ENCODE results near the gene ATRN.

The ATRN gene

GRCh38 chr20:3674995-3675900 lies 204.4 kb downstream of the ATRN start:
- DNase-seq (ENCODE audit: low read depth), result no peak

GRCh38 chr20:3677733-3678132 lies 206.9 kb downstream of the ATRN start:
- no peak for DNase-seq (ENCODE audit: low read depth)

DNA sequence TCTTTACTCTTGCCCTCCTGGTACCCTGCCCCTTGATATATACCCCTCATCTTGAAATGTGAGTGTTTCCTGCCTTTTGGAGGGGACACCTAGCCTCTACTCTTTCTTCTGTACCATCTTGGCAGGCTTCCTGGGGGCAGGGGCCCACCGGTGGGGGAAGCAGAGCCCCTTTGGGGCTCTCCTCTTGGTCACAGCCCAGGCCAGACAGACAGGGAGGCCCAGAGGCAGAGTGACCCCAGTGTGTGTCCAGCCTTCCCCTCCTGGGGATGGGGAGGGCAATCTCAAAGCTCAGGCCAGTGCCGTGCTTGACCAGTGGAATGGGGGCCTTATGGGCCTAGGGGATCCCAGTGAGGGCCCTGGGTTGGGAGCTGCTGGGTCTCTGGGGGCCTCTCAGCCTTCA lies 207.4 kb downstream of the ATRN start:
- DNase-seq (ENCODE audit: low read depth), result no peak

- DNase-seq (ENCODE audit: low read depth), result no peak
Observed at GRCh38 chr20:3678856-3679720, 208.3 kb downstream of the ATRN start.

DNA sequence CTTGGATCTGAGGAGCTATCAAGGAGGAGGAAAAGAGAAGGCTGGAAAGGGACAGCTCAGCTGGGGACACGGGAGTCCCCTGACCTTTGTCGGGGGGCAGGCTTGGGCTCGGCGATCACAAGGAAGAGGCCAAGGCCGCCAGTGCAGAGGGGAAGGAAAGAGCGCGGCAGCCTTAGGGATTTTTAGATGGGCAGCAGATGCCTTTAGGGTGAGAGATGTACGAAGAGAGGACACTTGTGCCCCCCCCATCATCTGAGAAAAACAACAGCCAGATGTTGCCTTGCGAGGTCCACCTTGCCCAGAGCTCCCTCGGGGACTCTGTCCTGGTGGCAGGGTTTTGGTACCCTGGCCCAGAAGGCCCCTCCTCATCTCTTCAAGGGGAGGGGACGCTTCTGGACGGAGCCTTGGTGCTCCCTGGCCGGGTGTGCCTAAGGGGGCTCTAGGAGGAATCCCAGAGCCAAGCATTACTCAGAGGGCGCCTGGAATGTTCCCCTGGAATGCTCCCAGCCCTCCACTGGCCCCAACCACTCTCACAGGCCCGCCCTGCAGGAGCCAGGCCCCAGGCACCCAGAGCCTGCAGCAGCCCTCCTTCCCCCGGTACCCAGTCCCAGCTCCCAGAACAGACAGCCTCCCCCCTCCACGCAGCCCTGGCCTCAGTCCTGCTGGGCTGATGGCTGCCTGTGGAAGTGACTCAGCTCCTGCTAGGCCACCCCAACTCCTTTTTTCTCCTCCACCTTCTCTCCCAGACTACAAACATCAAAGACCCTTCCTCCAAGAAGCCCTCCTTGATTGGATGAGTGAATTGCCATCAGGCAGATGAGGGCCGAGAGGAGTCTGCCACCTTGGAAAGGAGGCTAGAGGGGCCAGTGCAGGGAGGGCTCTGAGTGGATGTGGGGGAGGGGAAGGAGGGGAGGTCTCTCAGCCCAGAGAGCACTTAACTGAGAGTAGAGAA lies 209.2 kb downstream of the ATRN start:
- DNase-seq (ENCODE audit: low read depth), result no peak

GRCh38 chr20:3680701-3681351 lies 210.0 kb downstream of the ATRN start:
- no peak for DNase-seq (ENCODE audit: low read depth)

DNA sequence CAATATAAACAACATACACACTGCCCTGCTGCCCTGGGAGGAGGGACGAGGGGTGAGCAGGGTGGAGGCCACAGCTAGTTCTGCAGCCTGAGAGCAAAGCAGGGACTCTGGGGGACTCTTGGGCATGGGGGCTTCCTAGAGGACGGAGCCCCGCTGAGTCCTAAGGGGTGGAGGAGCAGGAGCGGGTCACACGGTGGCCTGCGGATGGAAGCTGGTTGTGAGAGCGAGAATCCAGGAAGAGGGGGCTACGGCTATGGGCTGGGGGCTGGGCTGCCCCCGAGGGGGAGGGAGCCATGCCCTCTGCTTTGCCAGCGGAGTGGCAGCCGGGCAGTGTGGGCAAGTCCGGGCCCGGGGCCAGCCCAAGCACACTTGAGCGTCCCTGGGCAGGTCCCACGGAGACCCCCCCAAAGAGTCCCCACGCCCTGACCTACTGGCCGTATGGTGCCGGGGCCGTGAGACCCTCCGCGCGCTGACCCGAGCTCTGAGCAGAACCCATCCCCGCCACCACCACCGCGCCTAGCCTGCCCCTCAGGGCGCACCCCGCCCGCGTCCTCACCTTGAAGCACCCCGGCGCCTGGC lies 210.6 kb downstream of the ATRN start:
- no peak for DNase-seq (ENCODE audit: low read depth)

- no peak for DNase-seq (ENCODE audit: low read depth)
Observed at GRCh38 chr20:3681931-3682781, 211.3 kb downstream of the ATRN start, which contains the start of gene ADAM33. TSS of gene ADAM33 (minus strand) at chr20:3682010. CDS start at chr20:3682004, 6 bp downstream.

GRCh38 chr20:3685341-3685740 lies 214.5 kb downstream of the ATRN start:
- DNase-seq (ENCODE audit: low read depth), result no peak

GRCh38 chr20:3686421-3686820 lies 215.6 kb downstream of the ATRN start:
- DNase-seq (ENCODE audit: low read depth), result no peak

- DNase-seq (ENCODE audit: low read depth), result no peak
Observed at GRCh38 chr20:3686867-3687321, 216.1 kb downstream of the ATRN start.

DNA sequence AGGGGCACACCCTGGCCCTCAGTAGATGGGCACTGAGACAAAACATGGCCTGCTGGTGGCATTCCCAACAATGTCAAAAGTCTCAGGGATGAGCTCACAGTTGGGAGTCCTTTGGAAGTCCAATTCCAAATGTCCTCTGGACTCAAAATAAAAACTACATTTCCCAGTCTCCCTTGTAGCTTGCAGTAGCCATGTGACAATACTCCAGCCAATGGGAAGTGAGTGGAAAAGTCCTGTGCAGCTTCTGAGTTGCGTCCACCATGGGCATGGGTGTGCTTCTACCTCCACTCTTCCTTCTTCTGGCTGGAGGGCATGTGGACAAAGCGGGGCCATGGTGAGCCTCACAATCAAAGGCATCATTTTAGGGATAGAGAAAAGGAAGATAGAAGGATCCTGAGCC lies 216.8 kb downstream of the ATRN start:
- no peak for DNase-seq (ENCODE audit: low read depth)

- no peak for DNase-seq (ENCODE audit: low read depth)
Observed at GRCh38 chr20:3689978-3690377, 219.2 kb downstream of the ATRN start.

DNA sequence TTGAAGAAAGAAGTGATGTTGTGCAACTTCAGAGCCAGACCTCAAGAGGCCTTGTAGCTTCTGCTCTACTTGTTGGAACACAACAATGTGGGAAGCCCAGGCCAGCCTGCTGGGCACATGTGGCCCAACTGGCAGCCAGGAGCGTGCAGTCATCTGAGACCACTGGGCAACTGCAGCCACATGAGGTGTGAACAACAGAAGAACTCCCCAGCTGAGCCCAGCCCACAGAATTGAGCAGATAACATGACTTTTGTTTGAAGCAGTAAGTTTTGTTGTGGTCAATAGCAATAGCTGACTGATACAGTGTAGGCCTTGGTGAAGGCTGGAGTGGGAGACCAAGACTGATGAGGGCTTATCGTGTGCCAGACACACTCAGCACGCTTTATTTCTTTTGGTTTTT lies 219.6 kb downstream of the ATRN start:
- no peak for DNase-seq (ENCODE audit: low read depth)

GRCh38 chr20:3691306-3691705 lies 220.5 kb downstream of the ATRN start:
- no peak for DNase-seq (ENCODE audit: low read depth)

- DNase-seq (ENCODE audit: low read depth), result no peak
Observed at GRCh38 chr20:3691897-3692296, 221.1 kb downstream of the ATRN start.

- DNase-seq (ENCODE audit: low read depth), result no peak
Observed at GRCh38 chr20:3692706-3693294, 222.0 kb downstream of the ATRN start.

DNA sequence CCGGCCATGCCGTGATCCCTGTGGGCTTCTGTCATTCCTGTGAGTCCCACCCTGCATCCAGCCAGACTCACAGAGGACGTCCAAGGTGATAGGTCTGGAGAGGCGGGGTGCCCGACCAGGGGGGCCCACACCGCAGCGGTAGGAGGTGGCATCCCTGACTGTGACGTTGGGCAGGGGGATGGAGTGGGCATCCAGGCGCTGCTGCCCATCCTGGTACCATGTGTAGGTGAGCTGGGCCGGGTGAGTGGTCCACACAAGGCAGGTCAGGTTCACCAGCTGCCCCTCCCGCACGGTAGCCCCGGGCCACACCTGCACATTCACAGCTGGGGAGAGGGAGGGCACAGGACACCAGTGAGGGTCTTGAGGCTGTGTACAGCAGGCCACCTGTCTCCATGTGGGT lies 222.6 kb downstream of the ATRN start:
- no peak for DNase-seq (ENCODE audit: low read depth)

DNA sequence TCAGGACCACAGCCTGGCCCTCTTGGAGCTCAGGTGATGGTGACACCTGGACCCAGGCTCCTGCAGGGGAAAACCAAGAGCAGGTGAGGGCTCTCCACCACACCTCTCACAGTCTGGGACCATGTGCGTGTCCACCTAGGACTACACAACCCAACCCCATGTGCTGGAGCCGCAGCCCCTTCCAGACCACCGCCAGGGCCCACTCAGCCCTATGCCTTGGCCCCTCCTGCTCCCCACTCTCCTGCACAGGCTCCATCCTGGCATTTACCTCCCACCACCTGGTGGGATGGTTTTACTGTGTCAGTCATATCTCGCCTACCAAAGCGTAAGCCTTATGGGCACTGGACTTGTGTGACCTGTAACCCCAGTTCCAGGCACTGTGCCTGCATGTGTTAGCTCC lies 224.0 kb downstream of the ATRN start:
- DNase-seq (ENCODE audit: low read depth), result no peak

All from stimulated activated CD8-positive, alpha-beta memory T cell treated with anti-CD3 and anti-CD28 coated beads, Interleukin-12 subunit alpha, Interleukin-12 subunit beta, amount 100 ng/mL, for 1 hour (primary cell).